KMS-11 (cell line): Measurements from ENCODE around the gene SMARCB1.

Experiments
- H2AFZ ChIP-seq: fragments of 200-600 bp; sonication (generic); 2 replicates; pipeline ENCODE4 v1.6.1; 2016; ENCODE audit warnings: antibody characterized with exemption, mixed run types, low read depth
- H3K27ac ChIP-seq: fragments of 200-600 bp; sonication (generic); 2 replicates; pipeline ENCODE4 v1.6.1; 2016; ENCODE audit warnings: mild to moderate bottlenecking, mixed run types
- H3K27me3 ChIP-seq: fragments of 200-600 bp; sonication (generic); 2 replicates; pipeline ENCODE4 v1.6.1; 2017; ENCODE audit warnings: mild to moderate bottlenecking, low read depth, mixed run types, moderate library complexity; ENCODE audit not compliant: insufficient read depth
- H3K36me3 ChIP-seq: fragments of 200-600 bp; sonication (generic); 2 replicates; pipeline ENCODE4 v1.6.1; 2017; ENCODE audit warnings: mild to moderate bottlenecking, mixed run types; ENCODE audit not compliant: insufficient read depth
- H3K4me1 ChIP-seq: fragments of 200-600 bp; sonication (generic); 2 replicates; pipeline ENCODE4 v1.6.1; 2016; ENCODE audit warnings: mild to moderate bottlenecking, low read depth, mixed run types; ENCODE audit not compliant: poor library complexity, severe bottlenecking
- H3K4me2 ChIP-seq: fragments of 200-600 bp; sonication (generic); 2 replicates; pipeline ENCODE4 v1.7.0; 2016; ENCODE audit warnings: mild to moderate bottlenecking, mixed run types
- H3K4me3 ChIP-seq: fragments of 200-600 bp; sonication (generic); IDR thresholded peaks from 2 replicates; pipeline ENCODE4 v1.6.1; 2017; ENCODE audit warnings: low read depth, low read length, mixed read lengths; ENCODE audit not compliant: insufficient read depth
- H3K79me2 ChIP-seq: fragments of 200-600 bp; sonication (generic); 2 replicates; pipeline ENCODE4 v1.6.1; 2016; ENCODE audit warnings: low read depth, mixed run types; ENCODE audit not compliant: insufficient read depth
- H3K9ac ChIP-seq: fragments of 200-600 bp; sonication (generic); 2 replicates; pipeline ENCODE4 v1.6.1; 2016; ENCODE audit warnings: mild to moderate bottlenecking, mixed run types
- H4K20me1 ChIP-seq: fragments of 200-600 bp; sonication (generic); 2 replicates; pipeline ENCODE4 v1.6.1; 2016; ENCODE audit warnings: mild to moderate bottlenecking, mixed run types; ENCODE audit not compliant: insufficient read depth
- TF ChIP-seq, protein P1 (sequence below): fragments of 200-600 bp; sonication (generic); conservative IDR thresholded peaks from 2 replicates; pipeline ENCODE4 v1.6.1; 2017; ENCODE audit warnings: low read depth, mild to moderate bottlenecking, antibody characterized with exemption, low read length, moderate library complexity, mixed read lengths

SMARCB1 gene

DNA sequence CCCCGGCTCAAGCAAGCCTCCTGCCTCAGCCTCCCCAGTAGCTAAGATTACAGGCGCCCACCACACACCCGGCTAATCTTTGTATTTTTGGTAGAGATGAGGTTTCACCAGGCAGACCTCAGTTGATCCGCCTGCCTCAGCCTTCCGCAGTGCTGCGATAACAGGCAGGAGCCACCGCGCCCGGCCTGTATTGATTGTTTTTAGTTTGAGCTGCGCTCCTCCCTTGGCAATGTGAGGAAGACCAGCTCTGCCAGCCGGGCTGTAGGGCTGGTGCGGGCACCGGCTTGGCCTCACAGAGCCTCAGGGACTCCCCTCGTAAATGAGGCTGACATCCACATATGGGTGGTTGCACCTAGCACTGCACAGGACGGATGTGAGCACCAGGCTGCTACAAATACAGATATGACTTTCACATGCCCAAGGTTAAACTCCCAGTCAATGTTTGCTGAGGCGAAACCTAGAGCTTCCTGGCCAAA, 63.4 kb downstream of the SMARCB1 start:
- no peaks in the 10 kb centered on the region for H3K27me3 ChIP-seq
- H3K4me3 ChIP-seq, result no peak overlapping the region
- H3K4me2 ChIP-seq, result no peak overlapping the region
- H3K36me3 ChIP-seq, result no peaks in the 10 kb centered on the region
- no peak overlapping the region for H2AFZ ChIP-seq
- TF ChIP-seq, protein P1, sequence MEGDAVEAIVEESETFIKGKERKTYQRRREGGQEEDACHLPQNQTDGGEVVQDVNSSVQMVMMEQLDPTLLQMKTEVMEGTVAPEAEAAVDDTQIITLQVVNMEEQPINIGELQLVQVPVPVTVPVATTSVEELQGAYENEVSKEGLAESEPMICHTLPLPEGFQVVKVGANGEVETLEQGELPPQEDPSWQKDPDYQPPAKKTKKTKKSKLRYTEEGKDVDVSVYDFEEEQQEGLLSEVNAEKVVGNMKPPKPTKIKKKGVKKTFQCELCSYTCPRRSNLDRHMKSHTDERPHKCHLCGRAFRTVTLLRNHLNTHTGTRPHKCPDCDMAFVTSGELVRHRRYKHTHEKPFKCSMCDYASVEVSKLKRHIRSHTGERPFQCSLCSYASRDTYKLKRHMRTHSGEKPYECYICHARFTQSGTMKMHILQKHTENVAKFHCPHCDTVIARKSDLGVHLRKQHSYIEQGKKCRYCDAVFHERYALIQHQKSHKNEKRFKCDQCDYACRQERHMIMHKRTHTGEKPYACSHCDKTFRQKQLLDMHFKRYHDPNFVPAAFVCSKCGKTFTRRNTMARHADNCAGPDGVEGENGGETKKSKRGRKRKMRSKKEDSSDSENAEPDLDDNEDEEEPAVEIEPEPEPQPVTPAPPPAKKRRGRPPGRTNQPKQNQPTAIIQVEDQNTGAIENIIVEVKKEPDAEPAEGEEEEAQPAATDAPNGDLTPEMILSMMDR, result no peak
- no peaks in the 10 kb centered on the region for H4K20me1 ChIP-seq
- no peak overlapping the region for H3K9ac ChIP-seq
- no peak overlapping the region for H3K27ac ChIP-seq
- peaks cover 48% of the 10 kb centered on the region for H3K4me1 ChIP-seq
- no peaks in the 10 kb centered on the region for H3K79me2 ChIP-seq

DNA sequence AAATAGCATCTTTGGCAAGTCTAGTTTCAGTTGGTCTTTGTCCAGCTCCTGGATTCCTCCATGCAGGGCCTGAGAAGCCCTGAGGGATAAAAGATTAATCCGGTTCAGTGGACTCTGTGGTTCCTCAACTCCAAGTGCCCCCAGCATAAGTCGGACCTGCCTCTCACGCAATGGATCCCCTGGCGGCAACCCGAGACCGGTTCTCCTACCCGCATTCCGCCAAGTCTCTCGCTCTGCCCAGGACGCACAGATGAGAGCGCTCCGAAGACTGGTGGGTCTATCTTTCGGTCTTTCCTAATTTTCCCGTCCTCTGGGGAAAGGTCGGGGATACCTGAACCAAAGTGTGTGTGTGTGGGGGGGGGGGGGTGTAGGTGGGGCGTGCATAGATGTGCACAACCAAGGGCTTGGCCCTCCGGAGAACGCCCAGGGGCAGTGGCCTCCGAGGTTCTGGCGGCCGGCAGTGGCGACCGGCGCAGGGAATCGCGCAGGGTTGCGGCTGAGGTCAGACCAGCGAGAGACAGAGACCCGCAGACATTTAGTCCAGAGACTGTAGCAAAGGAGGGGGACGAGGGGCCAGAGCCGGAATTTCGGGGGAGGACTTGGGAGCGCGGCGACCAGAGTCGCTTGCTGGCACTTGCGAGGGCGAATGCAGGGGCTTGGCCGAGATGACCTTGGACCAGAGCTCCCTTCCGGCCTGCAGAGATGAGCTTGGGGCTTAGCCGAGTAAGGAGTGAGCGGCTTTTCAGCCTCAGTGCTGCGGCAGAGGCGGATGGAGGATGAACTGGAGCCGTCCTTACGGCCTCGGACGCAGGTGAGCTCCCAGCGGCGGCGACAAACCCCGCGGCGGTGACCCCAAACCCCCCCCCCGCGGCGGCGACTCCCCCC, 70.2 kb downstream of the SMARCB1 start:
- Histone ChIP-seq H3K4me2 (peak overlapping the region; percentile 91), H3K9ac (peak overlapping the region; percentile 69), H3K79me2 (no peaks in the 10 kb centered on the region; the same call in 1 of the 2 replicates), H3K27ac (peak overlapping the region; percentile 84), H3K4me3 (no peak overlapping the region), H4K20me1 (no peaks in the 10 kb centered on the region), H3K4me1 (peaks cover 19% of the 10 kb centered on the region), H3K36me3 (no peaks in the 10 kb centered on the region), H2AFZ (peak overlapping the region; percentile 79), H3K27me3 (no peaks in the 10 kb centered on the region)
- TF ChIP-seq, protein P1, result no peak; the same call in 1 of the 2 replicates

- Histone ChIP-seq H3K27me3 (no peaks in the 10 kb centered on the region), H3K4me1 (peaks cover 19% of the 10 kb centered on the region), H4K20me1 (no peaks in the 10 kb centered on the region), H3K9ac (peak within 1 kb of the TSS; percentile 69), H2AFZ (peak within 1 kb of the TSS; percentile 79), H3K79me2 (no peaks in the 10 kb centered on the region; the same call in 1 of the 2 replicates), H3K27ac (peak within 1 kb of the TSS; percentile 84), H3K4me2 (peak within 1 kb of the TSS; percentile 91), H3K36me3 (no peaks in the 10 kb centered on the region), H3K4me3 (no peak within 1 kb of the TSS)
- TF ChIP-seq, protein P1, result 0 out of 2 replicates have a peak, but pooled peaks have one; percentile 14
Observed at GRCh38 chr22:23857606-23858483, 71.1 kb downstream of the SMARCB1 start, which contains the start of gene SLC2A11. TSS of gene SLC2A11 (plus strand) at chr22:23857875. CDS start at chr22:23858000, 125 bp downstream.

GRCh38 chr22:23858484-23858815, 71.7 kb downstream of the SMARCB1 start:
- H2AFZ ChIP-seq, result peak overlapping the region; percentile 79; the same call in 1 of the 2 replicates
- H3K27me3 ChIP-seq, result no peaks in the 10 kb centered on the region
- H3K27ac ChIP-seq, result peak overlapping the region; percentile 84; the same call in 1 of the 2 replicates
- H3K9ac ChIP-seq, result peak overlapping the region; percentile 55; the same call in 1 of the 2 replicates
- no peaks in the 10 kb centered on the region for H4K20me1 ChIP-seq
- H3K4me1 ChIP-seq, result peaks cover 19% of the 10 kb centered on the region
- no peak overlapping the region for H3K4me3 ChIP-seq
- peak overlapping the region; percentile 67 for H3K4me2 ChIP-seq
- H3K79me2 ChIP-seq, result no peaks in the 10 kb centered on the region; the same call in 1 of the 2 replicates
- no peaks in the 10 kb centered on the region for H3K36me3 ChIP-seq
- TF ChIP-seq, protein P1, result no peak
